HCT116 (cell line): ENCODE measurements around the gene ESF1. TPM values are rescaled to one million over a fixed set of nuclear protein-coding genes. Genes with fewer than 3 reads are reported as not detected.

Experiments used
- ATAC-seq: fragments of 200-7000 bp; cut with Tn5 transposase; 2 replicates; pipeline ENCODE4 v1.9.1; 2020; ENCODE audit warnings: mild to moderate bottlenecking, moderate library complexity
- BruUV-seq: library from RNA; stranded (reverse); fragments of 400-500 nt; replicated peaks from 2 replicates; lab custom pipeline; 2021; lab: Mats Ljungman, UMichigan
- CTCF ChIA-PET: fragments of 300-600 bp; sonication (Branson Sonifier 250); formaldehyde crosslinking; loops from one replicate; lab custom pipeline; 2021; ENCODE audit warnings: antibody characterized with exemption; lab: Charles Lee
- POLR2A ChIA-PET: fragments of 300-600, 350-600 bp; sonication (Branson Sonifier 250); formaldehyde crosslinking; loops from one replicate; lab custom pipeline; 2021; ENCODE audit warnings: antibody characterized with exemption; lab: Charles Lee
- RAD21 ChIA-PET, 2 experiments: fragments of 300-600 bp; sonication (Branson Sonifier 250); formaldehyde crosslinking; loops; one replicate each; lab custom pipeline; 2023; ENCODE audit warnings: low total read pairs in 2 of 2; ENCODE audit not compliant: uncharacterized antibody in 2 of 2, unreplicated experiment in 2 of 2, low non-redundant PET in 1 of 2; lab: Charles Lee
- DNase-seq: peaks from one replicate; pipeline ENCODE4 v3.0.0-alpha.2; 2010; ENCODE audit warnings: low read depth, low spot score
- H2AFZ ChIP-seq: fragments of 200-600 bp; shearing (Covaris generic), sonication (generic); 2 replicates; pipeline ENCODE4 v1.6.1; 2017; ENCODE audit warnings: low read depth, mixed run types, mixed read lengths, antibody characterized with exemption, low read length; ENCODE audit not compliant: poor library complexity, severe bottlenecking
- H3K27ac ChIP-seq: 2 replicates; pipeline ENCODE4 v1.5.1; 2012; ENCODE audit warnings: low read depth, low read length
- H3K27me3 ChIP-seq: fragments of 200-600 bp; sonication (generic); 2 replicates; pipeline ENCODE4 v1.6.1; 2016; ENCODE audit warnings: mixed run types, low read length, mixed read lengths; ENCODE audit not compliant: insufficient read depth
- H3K36me3 ChIP-seq, 2 experiments: fragments of 200-500 bp in 1 of 2; fragments of 200-600 bp in 1 of 2; sonication (Bioruptor generic) in 1 of 2; sonication (generic) in 1 of 2; 2 replicates each; pipeline versions ENCODE4 v1.5.1 to v1.6.1; 2014 to 2016; ENCODE audit warnings: low read length in 2 of 2, inconsistent platforms in 1 of 2, mixed read lengths in 1 of 2, mixed run types in 1 of 2; ENCODE audit not compliant: insufficient read depth in 2 of 2, control insufficient read depth in 1 of 2
- H3K4me1 ChIP-seq, 2 experiments: fragments of 200-600 bp in 1 of 2; sonication (generic) in 1 of 2; 2 replicates each; pipeline versions ENCODE4 v1.5.1 to v1.6.1; 2012 to 2017; ENCODE audit warnings: low read length in 2 of 2, inconsistent platforms in 1 of 2, mild to moderate bottlenecking in 1 of 2, mixed read lengths in 1 of 2, mixed run types in 1 of 2, moderate library complexity in 1 of 2; ENCODE audit not compliant: insufficient read depth in 2 of 2, control insufficient read depth in 1 of 2
- H3K4me2 ChIP-seq: fragments of 200-600 bp; sonication (generic); 2 replicates; pipeline ENCODE4 v1.6.1; 2017; ENCODE audit warnings: mixed run types, low read length, mixed read lengths
- H3K4me3 ChIP-seq, 2 experiments: fragments of 200-600 bp in 1 of 2; sonication (generic) in 1 of 2; replicated peaks in 1 of 2; 2 replicates each; pipeline ENCODE4 v1.5.1; 2011 to 2016; ENCODE audit warnings: low read length in 2 of 2, control low read depth in 1 of 2, low read depth in 1 of 2, mild to moderate bottlenecking in 1 of 2, mixed read lengths in 1 of 2, mixed run types in 1 of 2
- H3K79me2 ChIP-seq: fragments of 200-600 bp; sonication (generic); 2 replicates; pipeline ENCODE4 v1.6.1; 2017; ENCODE audit warnings: mild to moderate bottlenecking, mixed run types, low read length, moderate library complexity, mixed read lengths; ENCODE audit not compliant: insufficient read depth
- H3K9ac ChIP-seq: fragments of 200-600 bp; sonication (generic); 2 replicates; pipeline ENCODE4 v1.6.1; 2016; ENCODE audit warnings: low read length, mixed read lengths
- H3K9me2 ChIP-seq: fragments of 200-600 bp; sonication (generic), shearing (Covaris generic); 2 replicates; pipeline ENCODE4 v1.6.1; 2017; ENCODE audit warnings: mixed run types, mild to moderate bottlenecking, moderate library complexity; ENCODE audit not compliant: insufficient read depth
- H3K9me3 ChIP-seq, 2 experiments: fragments of 200-500 bp in 1 of 2; fragments of 200-600 bp in 1 of 2; sonication (Bioruptor generic) in 1 of 2; sonication (generic) in 1 of 2; 2 replicates each; pipeline ENCODE4 v1.6.1; 2014 to 2017; ENCODE audit warnings: low read length in 2 of 2, mixed read lengths in 2 of 2, inconsistent platforms in 1 of 2, low read depth in 1 of 2, mild to moderate bottlenecking in 1 of 2, mixed run types in 1 of 2, moderate library complexity in 1 of 2; ENCODE audit not compliant: control insufficient read depth in 1 of 2, insufficient read depth in 1 of 2
- H4K20me1 ChIP-seq: fragments of 200-600 bp; sonication (generic), shearing (Covaris generic); 2 replicates; pipeline ENCODE4 v1.6.1; 2017; ENCODE audit warnings: mixed run types, mild to moderate bottlenecking, moderate library complexity; ENCODE audit not compliant: insufficient read depth
- ATF3 ChIP-seq: IDR thresholded peaks from 2 replicates; pipeline ENCODE4 v1.6.1; 2012
- CBX3 ChIP-seq: IDR thresholded peaks from 2 replicates; pipeline ENCODE4 v1.6.1; 2012; ENCODE audit warnings: low read depth
- CEBPB ChIP-seq: IDR thresholded peaks from 2 replicates; pipeline ENCODE4 v1.6.1; 2012; ENCODE audit warnings: low read depth
- EGR1 ChIP-seq: IDR thresholded peaks from 2 replicates; pipeline ENCODE4 v1.6.1; 2012; ENCODE audit warnings: low read depth
- ELF1 ChIP-seq: IDR thresholded peaks from 2 replicates; pipeline ENCODE4 v1.6.1; 2012; ENCODE audit warnings: low read depth, borderline replicate concordance
- FOSL1 ChIP-seq: IDR thresholded peaks from 2 replicates; pipeline ENCODE4 v1.6.1; 2012; ENCODE audit warnings: low read depth
- JUND ChIP-seq: IDR thresholded peaks from 2 replicates; pipeline ENCODE4 v1.6.1; 2012
- RAD21 ChIP-seq: IDR thresholded peaks from 2 replicates; pipeline ENCODE4 v1.6.1; 2012; ENCODE audit warnings: low read depth, mild to moderate bottlenecking
- TCF7L2 ChIP-seq: IDR thresholded peaks from 2 replicates; pipeline ENCODE4 v1.7.0; 2011; ENCODE audit warnings: borderline replicate concordance, inconsistent platforms; ENCODE audit not compliant: insufficient read depth, insufficient read length; ENCODE audit errors: extremely low read depth
- ZNF274 ChIP-seq: fragments of 200-500 bp; sonication (Bioruptor generic); IDR thresholded peaks from 2 replicates; pipeline ENCODE4 v1.6.1; 2014; ENCODE audit warnings: mild to moderate bottlenecking, low read depth, low read length, inconsistent platforms
- intact Hi-C: fragments of 100-400 bp; cut with micrococcal nuclease; formaldehyde crosslinking; loops from 2 replicates; pipeline ENCODE4 v1.10.0; 2022
- total RNA-seq: library from RNA; stranded (reverse); gene quantifications from one replicate; pipeline ENCODE4 v1.2.1, GENCODE V29; 2021; ENCODE audit not compliant: unreplicated experiment
- TF ChIP-seq, protein P1 (sequence below): IDR thresholded peaks from 2 replicates; pipeline ENCODE4 v1.6.1; 2011; ENCODE audit warnings: mild to moderate bottlenecking, low read length, moderate library complexity; ENCODE audit not compliant: insufficient replicate concordance; ENCODE audit errors: extremely low read depth
- TF ChIP-seq, protein P2 (sequence below): IDR thresholded peaks from 2 replicates; pipeline ENCODE4 v1.6.1; 2012
- TF ChIP-seq, protein P3 (sequence below), 3 experiments: fragments of 200-600 bp in 1 of 3; sonication (generic) in 1 of 3; IDR thresholded peaks in 2 of 3; conservative IDR thresholded peaks in 1 of 3; 2 replicates each; pipeline ENCODE4 v1.5.1; 2012 to 2017; ENCODE audit warnings: low read depth in 2 of 3, low read length in 2 of 3, antibody characterized with exemption in 1 of 3, borderline replicate concordance in 1 of 3, control low read depth in 1 of 3, mild to moderate bottlenecking in 1 of 3, mixed read lengths in 1 of 3, mixed run types in 1 of 3, moderate library complexity in 1 of 3; ENCODE audit not compliant: insufficient read depth in 1 of 3
- TF ChIP-seq, protein P4 (sequence below): IDR thresholded peaks from 2 replicates; pipeline ENCODE4 v1.6.1; 2012; ENCODE audit warnings: low read depth

Gene ESF1
- total RNA-seq, 1 experiment from 2014 or later, result 25.4 TPM

- no peaks in the 10 kb centered on the region for H3K27me3 ChIP-seq
- ChIA-PET CTCF (interaction anchor here (1.5 kb wide), 1 partner anchor 98 kb away, joined by 3 read pairs; no protein-coding TSS in a partner anchor), POLR2A (no interaction called here), RAD21 (no interaction called here)
- ATAC-seq (no peak), DNase-seq (no peak)
- no peaks in the 10 kb centered on the region for H3K36me3 ChIP-seq
- H3K4me2 ChIP-seq, result no peak overlapping the region
- H3K79me2 ChIP-seq, result no peaks in the 10 kb centered on the region
- no peaks in the 10 kb centered on the region for H3K9me3 ChIP-seq
- no peak overlapping the region for H3K4me3 ChIP-seq
- no peak for TF ChIP-seq CEBPB
- TF ChIP-seq, protein P1, sequence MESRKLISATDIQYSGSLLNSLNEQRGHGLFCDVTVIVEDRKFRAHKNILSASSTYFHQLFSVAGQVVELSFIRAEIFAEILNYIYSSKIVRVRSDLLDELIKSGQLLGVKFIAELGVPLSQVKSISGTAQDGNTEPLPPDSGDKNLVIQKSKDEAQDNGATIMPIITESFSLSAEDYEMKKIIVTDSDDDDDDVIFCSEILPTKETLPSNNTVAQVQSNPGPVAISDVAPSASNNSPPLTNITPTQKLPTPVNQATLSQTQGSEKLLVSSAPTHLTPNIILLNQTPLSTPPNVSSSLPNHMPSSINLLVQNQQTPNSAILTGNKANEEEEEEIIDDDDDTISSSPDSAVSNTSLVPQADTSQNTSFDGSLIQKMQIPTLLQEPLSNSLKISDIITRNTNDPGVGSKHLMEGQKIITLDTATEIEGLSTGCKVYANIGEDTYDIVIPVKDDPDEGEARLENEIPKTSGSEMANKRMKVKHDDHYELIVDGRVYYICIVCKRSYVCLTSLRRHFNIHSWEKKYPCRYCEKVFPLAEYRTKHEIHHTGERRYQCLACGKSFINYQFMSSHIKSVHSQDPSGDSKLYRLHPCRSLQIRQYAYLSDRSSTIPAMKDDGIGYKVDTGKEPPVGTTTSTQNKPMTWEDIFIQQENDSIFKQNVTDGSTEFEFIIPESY, result no peak
- no peak for TF ChIP-seq TCF7L2
- TF ChIP-seq, protein P2, sequence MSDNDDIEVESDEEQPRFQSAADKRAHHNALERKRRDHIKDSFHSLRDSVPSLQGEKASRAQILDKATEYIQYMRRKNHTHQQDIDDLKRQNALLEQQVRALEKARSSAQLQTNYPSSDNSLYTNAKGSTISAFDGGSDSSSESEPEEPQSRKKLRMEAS, result no peak
- no peak for TF ChIP-seq EGR1
- no peak for TF ChIP-seq RAD21
- TF ChIP-seq, protein P3, sequence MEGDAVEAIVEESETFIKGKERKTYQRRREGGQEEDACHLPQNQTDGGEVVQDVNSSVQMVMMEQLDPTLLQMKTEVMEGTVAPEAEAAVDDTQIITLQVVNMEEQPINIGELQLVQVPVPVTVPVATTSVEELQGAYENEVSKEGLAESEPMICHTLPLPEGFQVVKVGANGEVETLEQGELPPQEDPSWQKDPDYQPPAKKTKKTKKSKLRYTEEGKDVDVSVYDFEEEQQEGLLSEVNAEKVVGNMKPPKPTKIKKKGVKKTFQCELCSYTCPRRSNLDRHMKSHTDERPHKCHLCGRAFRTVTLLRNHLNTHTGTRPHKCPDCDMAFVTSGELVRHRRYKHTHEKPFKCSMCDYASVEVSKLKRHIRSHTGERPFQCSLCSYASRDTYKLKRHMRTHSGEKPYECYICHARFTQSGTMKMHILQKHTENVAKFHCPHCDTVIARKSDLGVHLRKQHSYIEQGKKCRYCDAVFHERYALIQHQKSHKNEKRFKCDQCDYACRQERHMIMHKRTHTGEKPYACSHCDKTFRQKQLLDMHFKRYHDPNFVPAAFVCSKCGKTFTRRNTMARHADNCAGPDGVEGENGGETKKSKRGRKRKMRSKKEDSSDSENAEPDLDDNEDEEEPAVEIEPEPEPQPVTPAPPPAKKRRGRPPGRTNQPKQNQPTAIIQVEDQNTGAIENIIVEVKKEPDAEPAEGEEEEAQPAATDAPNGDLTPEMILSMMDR (IDR thresholded peaks at IDR 0.05 in 2 of 3, conservative IDR thresholded peaks at IDR 0.05 in 1 of 3; ENCODE audit: borderline replicate concordance in 1 of 3, insufficient read depth in 1 of 3, low read depth in 2 of 3, low read length in 2 of 3), result no peak
- TF ChIP-seq ZNF274, result no peak
- TF ChIP-seq ATF3, result no peak
- no peak for TF ChIP-seq ELF1
- no peak for TF ChIP-seq JUND
- TF ChIP-seq FOSL1, result no peak
- TF ChIP-seq, protein P4, sequence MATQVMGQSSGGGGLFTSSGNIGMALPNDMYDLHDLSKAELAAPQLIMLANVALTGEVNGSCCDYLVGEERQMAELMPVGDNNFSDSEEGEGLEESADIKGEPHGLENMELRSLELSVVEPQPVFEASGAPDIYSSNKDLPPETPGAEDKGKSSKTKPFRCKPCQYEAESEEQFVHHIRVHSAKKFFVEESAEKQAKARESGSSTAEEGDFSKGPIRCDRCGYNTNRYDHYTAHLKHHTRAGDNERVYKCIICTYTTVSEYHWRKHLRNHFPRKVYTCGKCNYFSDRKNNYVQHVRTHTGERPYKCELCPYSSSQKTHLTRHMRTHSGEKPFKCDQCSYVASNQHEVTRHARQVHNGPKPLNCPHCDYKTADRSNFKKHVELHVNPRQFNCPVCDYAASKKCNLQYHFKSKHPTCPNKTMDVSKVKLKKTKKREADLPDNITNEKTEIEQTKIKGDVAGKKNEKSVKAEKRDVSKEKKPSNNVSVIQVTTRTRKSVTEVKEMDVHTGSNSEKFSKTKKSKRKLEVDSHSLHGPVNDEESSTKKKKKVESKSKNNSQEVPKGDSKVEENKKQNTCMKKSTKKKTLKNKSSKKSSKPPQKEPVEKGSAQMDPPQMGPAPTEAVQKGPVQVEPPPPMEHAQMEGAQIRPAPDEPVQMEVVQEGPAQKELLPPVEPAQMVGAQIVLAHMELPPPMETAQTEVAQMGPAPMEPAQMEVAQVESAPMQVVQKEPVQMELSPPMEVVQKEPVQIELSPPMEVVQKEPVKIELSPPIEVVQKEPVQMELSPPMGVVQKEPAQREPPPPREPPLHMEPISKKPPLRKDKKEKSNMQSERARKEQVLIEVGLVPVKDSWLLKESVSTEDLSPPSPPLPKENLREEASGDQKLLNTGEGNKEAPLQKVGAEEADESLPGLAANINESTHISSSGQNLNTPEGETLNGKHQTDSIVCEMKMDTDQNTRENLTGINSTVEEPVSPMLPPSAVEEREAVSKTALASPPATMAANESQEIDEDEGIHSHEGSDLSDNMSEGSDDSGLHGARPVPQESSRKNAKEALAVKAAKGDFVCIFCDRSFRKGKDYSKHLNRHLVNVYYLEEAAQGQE, result no peak
- TF ChIP-seq CBX3, result no peak
- BruUV-seq, result no TSS peak
- H3K9me2 ChIP-seq, result no peaks in the 10 kb centered on the region
- H3K9ac ChIP-seq, result no peak overlapping the region
- H2AFZ ChIP-seq, result no peak overlapping the region
- no peaks in the 10 kb centered on the region for H3K4me1 ChIP-seq
- H4K20me1 ChIP-seq, result no peaks in the 10 kb centered on the region
- H3K27ac ChIP-seq, result no peak overlapping the region
- intact Hi-C loops, result no loop called here
Observed at GRCh38 chr20:13672690-13673089, 112.0 kb downstream of the ESF1 start.
